OCI-LY7 (cell line): ENCODE results near the gene RAB31. TPM values are rescaled to one million over a fixed set of nuclear protein-coding genes. Genes with fewer than 3 reads are reported as not detected.

Source experiments
- BruUV-seq: library from RNA; stranded (reverse); fragments of 400-500 nt; replicated peaks from 2 replicates; lab custom pipeline; 2021; lab: Mats Ljungman, UMichigan
- CTCF ChIA-PET: fragments of 300-600 bp; sonication (Branson Sonifier 250); formaldehyde crosslinking; loops from one replicate; lab custom pipeline; 2022; ENCODE audit warnings: antibody characterized with exemption; ENCODE audit not compliant: unreplicated experiment; lab: Charles Lee
- POLR2A ChIA-PET: fragments of 300-600 bp; sonication (Branson Sonifier 250); formaldehyde crosslinking; loops from one replicate; lab custom pipeline; 2022; ENCODE audit warnings: antibody characterized with exemption; lab: Charles Lee
- DNase-seq: peaks from one replicate; pipeline ENCODE4 v3.0.0-alpha.2; 2015; ENCODE audit warnings: low spot score
- H2AFZ ChIP-seq: fragments of 200-600 bp; sonication (generic), shearing (Covaris generic); 2 replicates; pipeline ENCODE4 v1.6.1; 2014; ENCODE audit warnings: mild to moderate bottlenecking, antibody characterized with exemption, low read length, moderate library complexity
- H3K27ac ChIP-seq: fragments of 200-600 bp; sonication (generic); 2 replicates; pipeline ENCODE4 v1.5.1; 2014; ENCODE audit warnings: mixed run types, low read depth, mild to moderate bottlenecking, moderate library complexity, low read length, inconsistent platforms; ENCODE audit not compliant: poor library complexity, severe bottlenecking
- H3K36me3 ChIP-seq: fragments of 200-600 bp; sonication (generic); 2 replicates; pipeline ENCODE4 v1.6.1; 2014; ENCODE audit warnings: mild to moderate bottlenecking, antibody characterized with exemption, low read length, moderate library complexity, mixed read lengths; ENCODE audit not compliant: insufficient read depth
- H3K4me1 ChIP-seq: fragments of 200-600 bp; sonication (generic); 2 replicates; pipeline ENCODE4 v1.5.1; 2014; ENCODE audit warnings: mild to moderate bottlenecking, low read length; ENCODE audit not compliant: insufficient read depth, poor library complexity, severe bottlenecking
- H3K4me2 ChIP-seq: fragments of 200-600 bp; sonication (generic); 2 replicates; pipeline ENCODE4 v1.6.1; 2014; ENCODE audit warnings: mild to moderate bottlenecking, low read length
- H3K4me3 ChIP-seq: fragments of 200-600 bp; sonication (generic); 2 replicates; pipeline ENCODE4 v1.5.1; 2014; ENCODE audit warnings: mild to moderate bottlenecking, low read depth, low read length; ENCODE audit not compliant: poor library complexity, severe bottlenecking
- H3K79me2 ChIP-seq: fragments of 200-600 bp; sonication (generic); 2 replicates; pipeline ENCODE4 v1.6.1; 2016; ENCODE audit warnings: low read depth, mild to moderate bottlenecking, low read length, moderate library complexity, mixed read lengths; ENCODE audit not compliant: insufficient read depth
- H3K9me2 ChIP-seq: fragments of 200-600 bp; sonication (generic); 2 replicates; pipeline ENCODE4 v1.6.1; 2016; ENCODE audit warnings: mild to moderate bottlenecking, low read length, mixed read lengths; ENCODE audit not compliant: insufficient read depth
- H3K9me3 ChIP-seq: fragments of 200-600 bp; sonication (generic); 2 replicates; pipeline ENCODE4 v1.6.1; 2014; ENCODE audit warnings: mild to moderate bottlenecking, mixed run types, low read length, mixed read lengths
- H4K20me1 ChIP-seq: fragments of 200-600 bp; sonication (generic); 2 replicates; pipeline ENCODE4 v1.6.1; 2014; ENCODE audit warnings: mild to moderate bottlenecking, antibody characterized with exemption, low read length, moderate library complexity, mixed read lengths; ENCODE audit not compliant: insufficient read depth
- EZH2phosphoT487 ChIP-seq: fragments of 200-600 bp; sonication (generic); IDR thresholded peaks from 2 replicates; pipeline ENCODE4 v1.6.1; 2018; ENCODE audit warnings: low read depth, borderline replicate concordance, mild to moderate bottlenecking, mixed run types, antibody characterized with exemption, low read length, moderate library complexity, mixed read lengths
- intact Hi-C: fragments of 100-400 bp; cut with micrococcal nuclease; formaldehyde crosslinking; loops from one replicate; pipeline ENCODE4 v1.10.0; 2022; ENCODE audit not compliant: unreplicated experiment
- total RNA-seq, 2 experiments: library from RNA; depleted of rRNA in 1 of 2; stranded (reverse); fragments of >200 nt in 1 of 2; shearing (Covaris generic) in 1 of 2; gene quantifications; 2 replicates each; pipeline ENCODE4 v1.2.3, GENCODE V29; 2014 to 2022
- TF ChIP-seq, protein P1 (sequence below): fragments of 200-600 bp; sonication (generic); conservative IDR thresholded peaks from 2 replicates; pipeline ENCODE4 v1.5.1; 2014; ENCODE audit warnings: mild to moderate bottlenecking, antibody characterized with exemption, low read length, moderate library complexity, mixed read lengths

RAB31 gene
- total RNA-seq, 2 experiments from 2014 or later = not detected

DNA sequence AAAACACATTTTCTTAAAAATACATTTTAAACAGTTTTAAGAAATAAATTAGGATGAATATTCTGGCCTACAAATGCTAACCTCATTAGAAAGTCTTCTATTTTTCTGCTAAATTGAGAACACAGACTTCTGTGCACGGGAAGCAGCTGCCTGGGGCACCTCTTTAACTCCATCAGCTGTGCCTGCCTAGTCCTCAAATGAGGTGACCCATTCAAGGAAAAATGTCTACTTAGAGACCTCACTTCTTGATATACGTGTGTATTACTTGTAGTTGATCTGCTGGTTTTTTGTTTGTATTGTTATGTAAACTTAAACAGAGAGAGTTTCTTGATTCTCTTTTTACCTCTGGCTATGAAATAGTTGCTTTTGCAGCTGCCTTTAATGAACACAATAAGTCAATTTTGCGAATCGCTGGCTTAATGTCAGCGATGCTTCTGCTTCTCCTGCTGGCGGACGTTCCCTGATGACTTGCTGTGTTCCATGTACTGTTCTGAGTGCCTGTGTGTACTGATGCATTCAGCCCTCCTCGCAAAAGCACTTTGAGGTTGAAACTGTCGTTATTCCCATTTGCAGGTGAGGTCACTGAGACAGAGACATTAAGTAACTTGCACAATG lies 88.9 kb downstream of the RAB31 start:
- intact Hi-C loops = no loop called here
- no peak for DNase-seq
- no peak overlapping the region for H3K4me3 ChIP-seq
- H4K20me1 ChIP-seq = no peaks in the 10 kb centered on the region
- ChIA-PET CTCF (no interaction called here), POLR2A (no interaction called here)
- no peak overlapping the region for H3K4me2 ChIP-seq
- H3K36me3 ChIP-seq = no peaks in the 10 kb centered on the region
- TF ChIP-seq, protein P1, sequence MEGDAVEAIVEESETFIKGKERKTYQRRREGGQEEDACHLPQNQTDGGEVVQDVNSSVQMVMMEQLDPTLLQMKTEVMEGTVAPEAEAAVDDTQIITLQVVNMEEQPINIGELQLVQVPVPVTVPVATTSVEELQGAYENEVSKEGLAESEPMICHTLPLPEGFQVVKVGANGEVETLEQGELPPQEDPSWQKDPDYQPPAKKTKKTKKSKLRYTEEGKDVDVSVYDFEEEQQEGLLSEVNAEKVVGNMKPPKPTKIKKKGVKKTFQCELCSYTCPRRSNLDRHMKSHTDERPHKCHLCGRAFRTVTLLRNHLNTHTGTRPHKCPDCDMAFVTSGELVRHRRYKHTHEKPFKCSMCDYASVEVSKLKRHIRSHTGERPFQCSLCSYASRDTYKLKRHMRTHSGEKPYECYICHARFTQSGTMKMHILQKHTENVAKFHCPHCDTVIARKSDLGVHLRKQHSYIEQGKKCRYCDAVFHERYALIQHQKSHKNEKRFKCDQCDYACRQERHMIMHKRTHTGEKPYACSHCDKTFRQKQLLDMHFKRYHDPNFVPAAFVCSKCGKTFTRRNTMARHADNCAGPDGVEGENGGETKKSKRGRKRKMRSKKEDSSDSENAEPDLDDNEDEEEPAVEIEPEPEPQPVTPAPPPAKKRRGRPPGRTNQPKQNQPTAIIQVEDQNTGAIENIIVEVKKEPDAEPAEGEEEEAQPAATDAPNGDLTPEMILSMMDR = no peak
- no peak for TF ChIP-seq EZH2phosphoT487
- H2AFZ ChIP-seq = no peak overlapping the region
- no peak overlapping the region for H3K27ac ChIP-seq
- H3K79me2 ChIP-seq = no peaks in the 10 kb centered on the region
- no peaks in the 10 kb centered on the region for H3K4me1 ChIP-seq
- no peaks in the 10 kb centered on the region for H3K9me2 ChIP-seq
- no peaks in the 10 kb centered on the region for H3K9me3 ChIP-seq
- no TSS peak for BruUV-seq

DNA sequence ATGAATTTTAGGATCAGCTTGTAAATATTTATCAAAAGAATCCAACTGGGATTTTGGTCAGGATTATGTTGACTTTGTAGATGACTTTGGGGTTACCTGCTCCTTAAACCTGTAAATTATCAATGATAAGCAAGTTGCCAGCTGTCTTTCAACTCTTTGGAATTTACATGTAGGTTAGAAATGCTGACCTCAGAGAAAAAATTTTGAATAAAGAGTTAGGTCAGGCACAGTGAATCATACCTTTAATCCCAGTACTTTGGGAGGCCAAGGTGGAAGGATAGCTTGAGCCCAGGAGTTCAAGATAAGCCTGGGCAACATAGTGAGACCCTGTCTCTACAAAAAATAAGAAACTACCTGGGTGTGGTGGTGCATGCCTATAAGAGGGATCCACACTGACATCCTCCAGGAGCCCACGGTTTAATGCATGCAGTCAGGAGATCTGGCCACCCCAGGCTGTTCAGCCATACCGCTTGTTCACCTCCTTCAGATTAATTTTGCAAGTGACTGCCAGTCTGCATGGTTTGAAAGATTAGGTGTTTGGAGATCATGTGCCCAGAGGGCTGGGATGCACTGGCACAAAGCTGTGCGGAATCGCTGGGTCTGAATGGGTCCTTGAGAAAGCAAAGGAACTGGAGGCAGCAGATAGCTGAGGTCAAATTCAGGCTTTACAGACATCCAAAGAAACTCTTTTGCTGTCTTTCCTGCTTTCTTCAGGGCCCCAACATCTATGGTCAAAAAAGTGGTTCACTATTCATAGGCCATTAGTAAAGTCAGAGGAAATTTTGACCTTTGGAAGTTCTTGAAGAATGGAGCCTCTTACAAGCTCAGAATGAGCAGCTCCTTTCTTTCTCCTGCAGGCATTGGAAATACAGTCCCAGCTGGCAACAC lies 94.3 kb downstream of the RAB31 start:
- H3K36me3 ChIP-seq = no peaks in the 10 kb centered on the region
- H4K20me1 ChIP-seq = no peaks in the 10 kb centered on the region
- no peak overlapping the region for H3K4me2 ChIP-seq
- ChIA-PET POLR2A (no interaction called here), CTCF (no interaction called here)
- TF ChIP-seq, protein P1 = no peak
- TF ChIP-seq EZH2phosphoT487 = no peak
- DNase-seq = no peak
- no peaks in the 10 kb centered on the region for H3K9me3 ChIP-seq
- intact Hi-C loops = no loop called here
- no peak overlapping the region for H3K27ac ChIP-seq
- H3K4me1 ChIP-seq = no peaks in the 10 kb centered on the region
- H3K79me2 ChIP-seq = no peaks in the 10 kb centered on the region
- H3K9me2 ChIP-seq = no peaks in the 10 kb centered on the region
- no peak overlapping the region for H2AFZ ChIP-seq
- BruUV-seq = no TSS peak
- H3K4me3 ChIP-seq = no peak overlapping the region
